Glomerular endothelial cell (primary cell): ENCODE measurements around the gene SLC30A4. TPM values are rescaled to one million over a fixed set of nuclear protein-coding genes. Genes with fewer than 3 reads are reported as not detected.

Source experiments
- total RNA-seq: library from RNA; depleted of rRNA; stranded (reverse); fragments of >200 nt; gene quantifications from 2 replicates; pipeline ENCODE4 v1.2.3, GENCODE V29; 2015

Gene SLC30A4
- total RNA-seq, 1 donor from 2014 or later, result 10.6 TPM

Other genes with a start within 250 kb of the SLC30A4 start
- not detected in 2 replicates for gene GATM, start 144.2 kb downstream of the SLC30A4 start, total RNA-seq
- gene BLOC1S6, start 64.6 kb upstream of the SLC30A4 start, total RNA-seq, result 45.6 and 47.2 TPM in 2 replicates
- gene SQOR, start 112.3 kb upstream of the SLC30A4 start, total RNA-seq, result 54.4 and 78.0 TPM in 2 replicates